ENCODE data around the gene PKP1.

The PKP1 gene

GRCh38 chr1:201311356-201312011, 28.2 kb downstream of the PKP1 start:
- H3K4me3 ChIP-seq (ENCODE audit: low read depth, low read length) = no peak overlapping the region
- TF ChIP-seq, protein P1, sequence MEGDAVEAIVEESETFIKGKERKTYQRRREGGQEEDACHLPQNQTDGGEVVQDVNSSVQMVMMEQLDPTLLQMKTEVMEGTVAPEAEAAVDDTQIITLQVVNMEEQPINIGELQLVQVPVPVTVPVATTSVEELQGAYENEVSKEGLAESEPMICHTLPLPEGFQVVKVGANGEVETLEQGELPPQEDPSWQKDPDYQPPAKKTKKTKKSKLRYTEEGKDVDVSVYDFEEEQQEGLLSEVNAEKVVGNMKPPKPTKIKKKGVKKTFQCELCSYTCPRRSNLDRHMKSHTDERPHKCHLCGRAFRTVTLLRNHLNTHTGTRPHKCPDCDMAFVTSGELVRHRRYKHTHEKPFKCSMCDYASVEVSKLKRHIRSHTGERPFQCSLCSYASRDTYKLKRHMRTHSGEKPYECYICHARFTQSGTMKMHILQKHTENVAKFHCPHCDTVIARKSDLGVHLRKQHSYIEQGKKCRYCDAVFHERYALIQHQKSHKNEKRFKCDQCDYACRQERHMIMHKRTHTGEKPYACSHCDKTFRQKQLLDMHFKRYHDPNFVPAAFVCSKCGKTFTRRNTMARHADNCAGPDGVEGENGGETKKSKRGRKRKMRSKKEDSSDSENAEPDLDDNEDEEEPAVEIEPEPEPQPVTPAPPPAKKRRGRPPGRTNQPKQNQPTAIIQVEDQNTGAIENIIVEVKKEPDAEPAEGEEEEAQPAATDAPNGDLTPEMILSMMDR (IDR thresholded peaks at IDR 0.05; ENCODE audit: borderline replicate concordance, insufficient read depth, low read depth, low read length) = no peak

DNA sequence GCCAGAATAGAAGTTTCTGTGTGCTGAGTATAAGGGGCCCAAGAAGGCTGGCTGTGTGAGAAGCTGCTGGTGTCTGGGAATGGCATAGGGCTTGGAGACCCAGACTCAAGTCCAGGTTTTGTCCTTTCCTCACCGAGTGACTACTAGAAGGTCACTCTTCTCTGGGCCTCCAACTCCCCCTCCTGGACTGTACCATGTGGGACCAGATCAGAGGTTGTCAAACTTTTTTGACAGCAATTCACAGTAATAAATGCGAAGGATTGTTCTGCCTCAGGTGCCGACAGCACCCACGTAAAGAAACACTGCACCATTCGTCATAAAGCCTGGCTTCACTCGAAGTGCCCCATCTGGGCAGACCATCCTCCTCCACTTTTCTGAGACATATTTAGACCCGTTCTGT, 29.0 kb downstream of the PKP1 start:
- TF ChIP-seq, protein P1 (IDR thresholded peaks at IDR 0.05; ENCODE audit: borderline replicate concordance, insufficient read depth, low read depth, low read length) = no peak
- no peak overlapping the region for H3K4me3 ChIP-seq (ENCODE audit: low read depth, low read length)

DNA sequence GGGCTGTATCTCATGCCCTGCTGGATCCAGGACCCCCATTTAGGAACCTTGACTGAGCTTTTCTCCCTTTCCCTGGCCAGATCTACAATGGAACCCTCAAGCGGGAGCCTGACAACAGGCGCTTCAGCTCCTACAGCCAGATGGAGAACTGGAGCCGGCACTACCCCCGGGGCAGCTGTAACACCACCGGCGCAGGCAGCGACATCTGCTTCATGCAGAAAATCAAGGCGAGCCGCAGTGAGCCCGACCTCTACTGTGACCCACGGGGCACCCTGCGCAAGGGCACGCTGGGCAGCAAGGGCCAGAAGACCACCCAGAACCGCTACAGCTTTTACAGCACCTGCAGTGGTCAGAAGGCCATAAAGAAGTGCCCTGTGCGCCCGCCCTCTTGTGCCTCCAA, 29.8 kb downstream of the PKP1 start:
- H3K4me3 ChIP-seq (ENCODE audit: low read depth, low read length) = no peak overlapping the region
- TF ChIP-seq, protein P1 (IDR thresholded peaks at IDR 0.05; ENCODE audit: borderline replicate concordance, insufficient read depth, low read depth, low read length) = no peak

GRCh38 chr1:201316556-201316955, 33.2 kb downstream of the PKP1 start:
- TF ChIP-seq, protein P1 (IDR thresholded peaks at IDR 0.05; ENCODE audit: borderline replicate concordance, insufficient read depth, low read depth, low read length) = no peak
- no peak overlapping the region for H3K4me3 ChIP-seq (ENCODE audit: low read depth, low read length)

GRCh38 chr1:201317551-201317950, 34.2 kb downstream of the PKP1 start:
- TF ChIP-seq, protein P1 (IDR thresholded peaks at IDR 0.05; ENCODE audit: borderline replicate concordance, insufficient read depth, low read depth, low read length) = no peak
- H3K4me3 ChIP-seq (ENCODE audit: low read depth, low read length) = no peak overlapping the region

- no peak overlapping the region for H3K4me3 ChIP-seq (ENCODE audit: low read depth, low read length)
- TF ChIP-seq, protein P1 (IDR thresholded peaks at IDR 0.05; ENCODE audit: borderline replicate concordance, insufficient read depth, low read depth, low read length) = no peak
These were observed 35.4 kb downstream of the PKP1 start for GRCh38 chr1:201318504-201319340.

- TF ChIP-seq, protein P1 (IDR thresholded peaks at IDR 0.05; ENCODE audit: borderline replicate concordance, insufficient read depth, low read depth, low read length) = no peak
- H3K4me3 ChIP-seq (ENCODE audit: low read depth, low read length) = no peak overlapping the region
These were observed 36.3 kb downstream of the PKP1 start for GRCh38 chr1:201319631-201320030.

All from GM12875 (cell line).